DMS79 treated with DMSO at 0.1 percent for 48 hours (cell line): Measurements from ENCODE around the gene MTTP.

Experiments
- DNase-seq: peaks from one replicate; lab custom pipeline; 2025; lab: John Stamatoyannopoulos, UW

The MTTP gene

DNA sequence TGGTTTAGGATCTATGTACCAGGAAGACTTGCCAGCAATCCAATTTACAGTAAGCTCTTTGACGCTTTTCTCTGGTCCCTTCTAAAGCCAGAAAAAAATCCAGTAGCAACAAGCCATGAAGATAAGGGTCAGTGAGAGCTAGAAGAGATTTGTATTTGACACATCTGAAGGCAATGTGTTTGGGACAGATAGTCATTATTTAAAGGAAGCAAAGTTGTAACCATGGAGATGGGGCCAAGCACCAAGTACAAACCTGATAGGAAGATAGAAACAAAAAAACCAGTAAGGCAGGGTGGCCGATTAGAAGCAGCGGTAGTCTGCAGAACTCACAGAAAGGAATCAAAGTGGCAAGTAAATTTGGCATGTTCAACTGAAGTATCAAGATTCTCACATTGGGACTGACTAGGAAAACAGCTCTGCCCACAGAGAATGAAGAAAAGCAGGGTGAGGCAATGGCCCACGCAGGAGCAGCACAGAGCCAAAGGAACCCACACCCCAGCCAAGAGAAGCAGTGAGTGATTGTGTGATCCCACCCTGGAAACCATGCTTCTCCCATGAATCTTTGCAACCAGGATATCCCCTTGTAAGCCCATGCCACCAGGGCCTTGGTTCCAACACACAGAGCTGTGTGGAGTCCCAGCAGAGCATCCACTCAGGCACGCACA lies 95.9 kb downstream of the MTTP start:
- DNase-seq: no peak
